ENCODE measurements around the gene SLC2A13. TPM values are rescaled to one million over a fixed set of nuclear protein-coding genes. Genes with fewer than 3 reads are reported as not detected.

SLC2A13 gene
- total RNA-seq, 1 donor from 2014 or later: 7.4 TPM

DNA sequence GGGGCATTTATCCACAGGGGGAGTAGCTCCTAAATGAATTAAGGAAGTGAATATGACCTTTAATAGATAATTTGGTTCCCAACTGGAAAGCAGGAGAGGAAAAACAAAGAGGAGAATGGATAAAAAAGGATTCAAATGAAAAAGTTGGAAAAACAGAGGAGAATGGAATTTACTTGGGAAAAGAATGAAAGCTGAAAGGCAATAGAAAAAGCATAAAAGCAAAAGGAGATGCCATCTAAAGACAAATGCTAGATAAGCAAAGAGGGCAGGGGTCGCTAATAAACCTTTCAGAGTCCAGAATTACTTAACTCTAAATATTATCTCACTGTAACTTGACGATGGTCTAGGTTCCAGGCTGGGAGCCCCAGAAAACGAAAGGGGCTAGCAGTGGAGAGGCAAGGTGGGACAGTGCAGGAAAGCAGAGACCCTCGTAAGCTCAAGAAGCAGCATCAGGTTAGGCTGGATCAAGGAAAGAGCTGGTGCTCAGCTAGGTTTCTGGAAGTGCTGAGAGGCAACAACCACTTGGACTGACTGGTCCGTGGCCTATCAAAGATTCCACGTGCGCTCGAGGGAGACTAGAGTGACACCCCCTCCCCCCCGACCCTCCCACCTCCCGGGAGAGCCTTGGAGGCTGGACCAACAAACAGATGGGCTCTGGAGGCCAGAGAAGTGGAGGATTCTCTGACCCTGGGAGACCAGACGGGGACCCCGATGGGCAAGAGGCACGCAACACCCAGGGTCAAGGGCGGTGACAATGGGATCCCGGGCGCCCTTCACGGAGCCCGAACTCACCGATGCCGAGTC lies 1.2 kb downstream of the SLC2A13 start:
- Mint-ChIP-seq H3K9me3 (no peaks in the 10 kb centered on the region), H3K4me3 (peak overlapping the region; percentile 63), H3K27ac (no peak overlapping the region), H3K36me3 (no peaks in the 10 kb centered on the region), H3K4me1 (peaks cover 31% of the 10 kb centered on the region), H3K27me3 (ENCODE audit: low read depth) (peaks cover 9% of the 10 kb centered on the region)
- TF ChIP-seq, protein P1, sequence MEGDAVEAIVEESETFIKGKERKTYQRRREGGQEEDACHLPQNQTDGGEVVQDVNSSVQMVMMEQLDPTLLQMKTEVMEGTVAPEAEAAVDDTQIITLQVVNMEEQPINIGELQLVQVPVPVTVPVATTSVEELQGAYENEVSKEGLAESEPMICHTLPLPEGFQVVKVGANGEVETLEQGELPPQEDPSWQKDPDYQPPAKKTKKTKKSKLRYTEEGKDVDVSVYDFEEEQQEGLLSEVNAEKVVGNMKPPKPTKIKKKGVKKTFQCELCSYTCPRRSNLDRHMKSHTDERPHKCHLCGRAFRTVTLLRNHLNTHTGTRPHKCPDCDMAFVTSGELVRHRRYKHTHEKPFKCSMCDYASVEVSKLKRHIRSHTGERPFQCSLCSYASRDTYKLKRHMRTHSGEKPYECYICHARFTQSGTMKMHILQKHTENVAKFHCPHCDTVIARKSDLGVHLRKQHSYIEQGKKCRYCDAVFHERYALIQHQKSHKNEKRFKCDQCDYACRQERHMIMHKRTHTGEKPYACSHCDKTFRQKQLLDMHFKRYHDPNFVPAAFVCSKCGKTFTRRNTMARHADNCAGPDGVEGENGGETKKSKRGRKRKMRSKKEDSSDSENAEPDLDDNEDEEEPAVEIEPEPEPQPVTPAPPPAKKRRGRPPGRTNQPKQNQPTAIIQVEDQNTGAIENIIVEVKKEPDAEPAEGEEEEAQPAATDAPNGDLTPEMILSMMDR (IDR thresholded peaks at IDR 0.05; ENCODE audit: unreplicated experiment): no peak
- DNase-seq (ENCODE audit: low spot score in 2 of 2, unreplicated experiment in 2 of 2): no peak

DNA sequence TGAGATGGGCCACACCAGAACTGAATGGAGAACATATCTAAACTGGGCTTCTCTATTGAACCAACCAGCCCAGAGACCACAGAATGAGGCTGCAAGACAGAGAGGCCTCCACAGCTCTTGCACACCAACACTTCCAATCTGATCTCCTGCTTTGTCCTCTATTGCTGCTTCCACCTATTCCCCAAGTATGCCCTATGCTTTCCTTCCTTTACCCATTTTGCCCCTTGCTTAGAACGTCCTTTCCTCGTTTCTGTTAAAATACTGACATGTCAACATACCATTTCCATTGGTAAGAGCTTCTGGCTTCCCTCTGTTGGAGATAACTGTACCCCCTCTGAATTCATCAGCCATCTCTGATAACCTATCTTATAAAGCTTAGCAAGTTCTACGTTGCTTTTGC lies 2.8 kb downstream of the SLC2A13 start:
- Mint-ChIP-seq H3K4me3 (no peak overlapping the region), H3K27ac (no peak overlapping the region), H3K4me1 (peaks cover 31% of the 10 kb centered on the region), H3K9me3 (no peaks in the 10 kb centered on the region), H3K36me3 (no peaks in the 10 kb centered on the region), H3K27me3 (ENCODE audit: low read depth) (peaks cover 1% of the 10 kb centered on the region)
- no peak for DNase-seq (ENCODE audit: low spot score in 2 of 2, unreplicated experiment in 2 of 2)
- TF ChIP-seq, protein P1 (IDR thresholded peaks at IDR 0.05; ENCODE audit: unreplicated experiment): no peak

DNA sequence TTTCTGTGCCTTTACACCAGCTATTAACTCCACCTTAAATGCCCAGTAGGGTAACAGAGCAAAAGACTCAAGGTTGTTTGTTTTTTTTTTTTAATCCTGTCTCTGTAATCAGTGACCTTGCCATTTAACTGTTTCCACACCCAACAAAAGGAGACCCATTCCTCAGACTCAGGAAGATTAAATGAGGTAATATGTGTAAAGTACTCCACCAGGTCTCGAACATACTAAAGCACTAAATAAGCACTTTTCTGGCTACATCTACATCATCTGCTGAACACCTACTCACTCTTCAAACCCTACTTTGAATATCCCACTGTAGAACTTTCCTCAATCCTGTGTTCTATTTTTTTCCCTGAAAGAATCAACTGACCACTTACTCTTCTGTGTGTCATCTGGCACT lies 4.1 kb downstream of the SLC2A13 start:
- Mint-ChIP-seq H3K9me3 (no peaks in the 10 kb centered on the region), H3K4me3 (no peak overlapping the region), H3K4me1 (peaks cover 21% of the 10 kb centered on the region), H3K27me3 (ENCODE audit: low read depth) (no peaks in the 10 kb centered on the region), H3K27ac (no peak overlapping the region), H3K36me3 (no peaks in the 10 kb centered on the region)
- TF ChIP-seq, protein P1 (IDR thresholded peaks at IDR 0.05; ENCODE audit: unreplicated experiment): no peak
- no peak for DNase-seq (ENCODE audit: low spot score in 2 of 2, unreplicated experiment in 2 of 2)

DNA sequence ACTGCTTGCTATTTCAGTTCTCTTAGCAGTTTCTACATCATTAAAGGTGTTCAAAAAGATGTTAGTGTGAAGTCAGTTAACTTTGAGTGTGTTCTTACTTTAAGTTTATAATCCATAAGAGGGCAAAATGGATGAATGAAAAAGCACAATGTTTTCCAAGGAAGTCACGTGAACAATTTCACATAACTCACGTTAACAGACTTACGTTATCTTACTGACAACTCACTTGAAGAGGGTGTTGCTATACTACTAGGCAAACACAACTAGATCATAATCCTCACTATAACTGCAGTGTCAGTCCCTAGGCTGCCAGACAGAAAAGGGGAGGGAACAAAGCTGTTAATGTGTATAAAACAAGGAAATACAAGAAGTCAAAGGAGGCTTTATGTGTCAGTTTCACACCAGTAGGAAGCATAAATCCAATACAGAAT lies 6.4 kb downstream of the SLC2A13 start:
- H3K9me3 Mint-ChIP-seq: no peaks in the 10 kb centered on the region
- H3K36me3 Mint-ChIP-seq: no peaks in the 10 kb centered on the region
- peaks cover 16% of the 10 kb centered on the region for H3K4me1 Mint-ChIP-seq
- no peak overlapping the region for H3K27ac Mint-ChIP-seq
- DNase-seq (ENCODE audit: low spot score in 2 of 2, unreplicated experiment in 2 of 2): no peak
- no peaks in the 10 kb centered on the region for H3K27me3 Mint-ChIP-seq (ENCODE audit: low read depth)
- H3K4me3 Mint-ChIP-seq: no peak overlapping the region
- TF ChIP-seq, protein P1 (IDR thresholded peaks at IDR 0.05; ENCODE audit: unreplicated experiment): no peak

DNA sequence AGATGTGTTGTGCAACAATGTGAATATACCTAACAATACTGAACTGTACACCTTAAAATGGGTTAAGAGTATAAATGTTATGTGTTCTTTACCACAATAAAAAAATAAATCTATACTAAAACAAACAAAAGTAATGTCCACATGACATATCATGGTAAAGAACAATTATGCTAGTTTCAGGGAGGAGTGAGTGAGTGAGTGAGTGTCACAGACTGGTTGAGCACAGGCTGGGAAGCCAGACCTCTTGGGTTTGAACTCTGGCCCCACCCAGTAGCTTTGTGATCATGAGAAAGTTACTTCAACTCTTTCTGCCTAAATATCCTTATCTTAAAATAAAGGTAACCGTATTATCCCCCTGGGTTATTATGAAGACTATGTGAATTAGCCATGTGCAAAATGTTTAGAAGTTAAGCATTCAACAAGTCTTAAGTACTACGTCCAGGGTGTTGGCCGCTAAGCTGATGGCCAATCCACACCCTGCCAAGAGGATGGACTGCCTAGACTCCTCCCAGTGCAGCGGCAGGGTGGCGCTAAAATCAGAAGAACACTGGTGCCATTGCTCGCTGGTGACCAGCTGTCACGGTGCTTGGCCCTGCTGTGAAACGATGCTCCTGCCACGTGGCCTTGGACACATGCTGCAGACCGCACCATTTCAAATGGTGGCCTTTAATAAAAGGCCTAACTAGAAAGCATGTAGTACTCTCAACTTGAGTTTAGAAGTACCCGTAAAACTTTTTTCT lies 7.3 kb downstream of the SLC2A13 start:
- H3K9me3 Mint-ChIP-seq: no peaks in the 10 kb centered on the region
- H3K36me3 Mint-ChIP-seq: no peaks in the 10 kb centered on the region
- no peak overlapping the region for H3K27ac Mint-ChIP-seq

More for the DNA sequence above, 7.3 kb downstream of the SLC2A13 start:
- DNase-seq (ENCODE audit: low spot score in 2 of 2, unreplicated experiment in 2 of 2): no peak
- Mint-ChIP-seq H3K27me3 (ENCODE audit: low read depth) (no peaks in the 10 kb centered on the region), H3K4me1 (peaks cover 8% of the 10 kb centered on the region), H3K4me3 (no peak overlapping the region)
- TF ChIP-seq, protein P1 (IDR thresholded peaks at IDR 0.05; ENCODE audit: unreplicated experiment): no peak
